Measurements from ENCODE around the gene LMNA.

LMNA gene

GRCh38 chr1:156157966-156158365 lies 43.5 kb downstream of the LMNA start:
- DNase-seq (ENCODE audit: low read depth), result no peak
- TF ChIP-seq CTCF (IDR thresholded peaks at IDR 0.05; ENCODE audit: control insufficient read depth, insufficient read depth, low read depth, low read length, missing control alignments), result no peak
- H3K4me3 ChIP-seq (ENCODE audit: control insufficient read depth, low read depth, low read length), result no peak overlapping the region

GRCh38 chr1:156160000-156160742 lies 45.7 kb downstream of the LMNA start:
- H3K4me3 ChIP-seq (ENCODE audit: control insufficient read depth, low read depth, low read length), result no peak overlapping the region
- DNase-seq (ENCODE audit: low read depth), result no peak
- TF ChIP-seq CTCF (IDR thresholded peaks at IDR 0.05; ENCODE audit: control insufficient read depth, insufficient read depth, low read depth, low read length, missing control alignments), result no peak

- TF ChIP-seq CTCF (IDR thresholded peaks at IDR 0.05; ENCODE audit: control insufficient read depth, insufficient read depth, low read depth, low read length, missing control alignments), result no peak
- DNase-seq (ENCODE audit: low read depth), result no peak
- no peak overlapping the region for H3K4me3 ChIP-seq (ENCODE audit: control insufficient read depth, low read depth, low read length)
Measured at GRCh38 chr1:156160743-156161171, 46.2 kb downstream of the LMNA start.

GRCh38 chr1:156162430-156163037 lies 48.0 kb downstream of the LMNA start:
- no peak for DNase-seq (ENCODE audit: low read depth)
- no peak overlapping the region for H3K4me3 ChIP-seq (ENCODE audit: control insufficient read depth, low read depth, low read length)
- no peak for TF ChIP-seq CTCF (IDR thresholded peaks at IDR 0.05; ENCODE audit: control insufficient read depth, insufficient read depth, low read depth, low read length, missing control alignments)

GRCh38 chr1:156163712-156164111 lies 49.2 kb downstream of the LMNA start:
- no peak for TF ChIP-seq CTCF (IDR thresholded peaks at IDR 0.05; ENCODE audit: control insufficient read depth, insufficient read depth, low read depth, low read length, missing control alignments)

GRCh38 chr1:156164125-156164831 lies 49.8 kb downstream of the LMNA start:
- no peak for DNase-seq (ENCODE audit: low read depth)
- H3K4me3 ChIP-seq (ENCODE audit: control insufficient read depth, low read depth, low read length), result no peak overlapping the region
- TF ChIP-seq CTCF (IDR thresholded peaks at IDR 0.05; ENCODE audit: control insufficient read depth, insufficient read depth, low read depth, low read length, missing control alignments), result no peak

More at GRCh38 chr1:156163712-156164111, 49.2 kb downstream of the LMNA start:
- no peak for DNase-seq (ENCODE audit: low read depth)
- H3K4me3 ChIP-seq (ENCODE audit: control insufficient read depth, low read depth, low read length), result no peak overlapping the region

All from AG09309 (cell line).